HepG2 (cell line): ENCODE results near the gene ARMH3.

Experiments used
- EP300 ChIP-seq, 3 experiments: sonication (generic) in 1 of 3; formaldehyde crosslinking in 1 of 3; IDR thresholded peaks; 2 replicates each; pipeline versions ENCODE4 v1.5.1 to v1.6.1; 2011 to 2020; ENCODE audit warnings: low read depth in 2 of 3, low read length in 2 of 3, borderline replicate concordance in 1 of 3, improper control_type of control experiment in 1 of 3, mild to moderate bottlenecking in 1 of 3, missing genetic modification reagents in 1 of 3, moderate library complexity in 1 of 3
- MAFK ChIP-seq, 2 experiments: IDR thresholded peaks in 1 of 2; conservative IDR thresholded peaks in 1 of 2; 2 replicates each; pipeline ENCODE4 v1.6.1; 2011; ENCODE audit warnings: improper control_type of control experiment in 2 of 2, low read length in 2 of 2
- MXI1 ChIP-seq: IDR thresholded peaks from 3 replicates; pipeline ENCODE4 v1.6.1; 2012; ENCODE audit warnings: low read depth, low read length, inconsistent platforms, borderline replicate concordance
- RBAK ChIP-seq: sonication (generic); formaldehyde crosslinking; IDR thresholded peaks from 2 replicates; pipeline ENCODE4 v1.5.1; 2020; ENCODE audit warnings: mild to moderate bottlenecking, missing genetic modification reagents
- ZNF274 ChIP-seq: sonication (generic); formaldehyde crosslinking; IDR thresholded peaks from 2 replicates; pipeline ENCODE4 v1.5.1; 2020; ENCODE audit warnings: mild to moderate bottlenecking, missing genetic modification reagents
- ZNF432 ChIP-seq: sonication (generic); formaldehyde crosslinking; IDR thresholded peaks from 2 replicates; pipeline ENCODE4 v1.5.0; 2020; ENCODE audit warnings: missing genetic modification reagents, mild to moderate bottlenecking, borderline replicate concordance
- ZNF496 ChIP-seq: sonication (generic); formaldehyde crosslinking; IDR thresholded peaks from 2 replicates; pipeline ENCODE4 v1.8.1; 2023; ENCODE audit warnings: mild to moderate bottlenecking, moderate library complexity, missing genetic modification reagents; ENCODE audit not compliant: insufficient replicate concordance
- ZNF781 ChIP-seq: sonication (generic); formaldehyde crosslinking; IDR thresholded peaks from 2 replicates; pipeline ENCODE4 v1.5.1; 2020; ENCODE audit warnings: borderline replicate concordance, mild to moderate bottlenecking, missing genetic modification reagents; ENCODE audit errors: not compliant biosample characterization
- TF ChIP-seq, protein P1 (sequence below): conservative IDR thresholded peaks from 2 replicates; pipeline ENCODE4 v1.6.1; 2018; ENCODE audit warnings: missing genetic modification reagents
- TF ChIP-seq, protein P2 (sequence below): sonication (generic); formaldehyde crosslinking; IDR thresholded peaks from 2 replicates; pipeline ENCODE4 v1.4.0; 2020; ENCODE audit warnings: missing genetic modification reagents, mild to moderate bottlenecking, borderline replicate concordance
- TF ChIP-seq, protein P3 (sequence below): sonication (generic); formaldehyde crosslinking; IDR thresholded peaks from 2 replicates; pipeline ENCODE4 v1.5.0; 2020; ENCODE audit warnings: mild to moderate bottlenecking, missing genetic modification reagents, moderate library complexity
- TF ChIP-seq, protein P4 (sequence below): sonication (generic); formaldehyde crosslinking; IDR thresholded peaks from 2 replicates; pipeline ENCODE4 v1.5.1; 2020; ENCODE audit warnings: mild to moderate bottlenecking, missing genetic modification reagents, moderate library complexity
- TF ChIP-seq, protein P5 (sequence below): sonication (generic); formaldehyde crosslinking; IDR thresholded peaks from 2 replicates; pipeline ENCODE4 v1.5.1; 2020; ENCODE audit warnings: mild to moderate bottlenecking, missing genetic modification reagents, moderate library complexity

DNA sequence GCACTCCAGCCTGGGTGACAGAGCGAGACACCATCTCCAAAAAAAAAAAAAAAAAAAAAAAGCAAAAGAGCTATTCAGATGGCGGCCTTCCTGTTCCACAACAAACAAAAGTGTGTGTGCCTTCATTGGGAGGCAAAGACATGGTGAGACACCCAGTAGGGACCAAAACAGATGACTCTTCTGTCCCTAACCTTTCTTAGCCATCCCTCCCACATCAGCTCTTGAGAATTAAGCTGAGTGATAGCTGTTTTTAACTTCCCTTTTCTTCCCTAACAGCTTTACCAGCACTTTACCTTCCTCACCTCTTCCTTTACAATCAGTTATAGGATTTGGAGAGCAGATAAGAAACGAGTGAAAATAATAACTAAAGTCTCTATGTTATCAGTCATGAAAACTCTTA lies 48.2 kb downstream of the ARMH3 start:
- TF ChIP-seq ZNF781 (CRISPR knock-in tag) (no peak), ZNF274 (no peak), ZNF496 (CRISPR knock-in tag) (no peak), ZNF432 (CRISPR knock-in tag) (no peak), MAFK (conservative IDR thresholded peaks at IDR 0.05 in 1 of 2, IDR thresholded peaks at IDR 0.05 in 1 of 2; ENCODE audit: low read length in 2 of 2) (no peak), RBAK (no peak), EP300 (IDR thresholded peaks at IDR 0.05; ENCODE audit: low read depth in 2 of 2, low read length in 2 of 2) (no peak), EP300 (CRISPR knock-in tag; IDR thresholded peaks at IDR 0.05; ENCODE audit: borderline replicate concordance) (no peak), MXI1 (no peak)
- TF ChIP-seq, protein P1, sequence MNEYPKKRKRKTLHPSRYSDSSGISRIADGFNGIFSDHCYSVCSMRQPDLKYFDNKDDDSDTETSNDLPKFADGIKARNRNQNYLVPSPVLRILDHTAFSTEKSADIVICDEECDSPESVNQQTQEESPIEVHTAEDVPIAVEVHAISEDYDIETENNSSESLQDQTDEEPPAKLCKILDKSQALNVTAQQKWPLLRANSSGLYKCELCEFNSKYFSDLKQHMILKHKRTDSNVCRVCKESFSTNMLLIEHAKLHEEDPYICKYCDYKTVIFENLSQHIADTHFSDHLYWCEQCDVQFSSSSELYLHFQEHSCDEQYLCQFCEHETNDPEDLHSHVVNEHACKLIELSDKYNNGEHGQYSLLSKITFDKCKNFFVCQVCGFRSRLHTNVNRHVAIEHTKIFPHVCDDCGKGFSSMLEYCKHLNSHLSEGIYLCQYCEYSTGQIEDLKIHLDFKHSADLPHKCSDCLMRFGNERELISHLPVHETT (CRISPR knock-in tag): no peak
- TF ChIP-seq, protein P2, sequence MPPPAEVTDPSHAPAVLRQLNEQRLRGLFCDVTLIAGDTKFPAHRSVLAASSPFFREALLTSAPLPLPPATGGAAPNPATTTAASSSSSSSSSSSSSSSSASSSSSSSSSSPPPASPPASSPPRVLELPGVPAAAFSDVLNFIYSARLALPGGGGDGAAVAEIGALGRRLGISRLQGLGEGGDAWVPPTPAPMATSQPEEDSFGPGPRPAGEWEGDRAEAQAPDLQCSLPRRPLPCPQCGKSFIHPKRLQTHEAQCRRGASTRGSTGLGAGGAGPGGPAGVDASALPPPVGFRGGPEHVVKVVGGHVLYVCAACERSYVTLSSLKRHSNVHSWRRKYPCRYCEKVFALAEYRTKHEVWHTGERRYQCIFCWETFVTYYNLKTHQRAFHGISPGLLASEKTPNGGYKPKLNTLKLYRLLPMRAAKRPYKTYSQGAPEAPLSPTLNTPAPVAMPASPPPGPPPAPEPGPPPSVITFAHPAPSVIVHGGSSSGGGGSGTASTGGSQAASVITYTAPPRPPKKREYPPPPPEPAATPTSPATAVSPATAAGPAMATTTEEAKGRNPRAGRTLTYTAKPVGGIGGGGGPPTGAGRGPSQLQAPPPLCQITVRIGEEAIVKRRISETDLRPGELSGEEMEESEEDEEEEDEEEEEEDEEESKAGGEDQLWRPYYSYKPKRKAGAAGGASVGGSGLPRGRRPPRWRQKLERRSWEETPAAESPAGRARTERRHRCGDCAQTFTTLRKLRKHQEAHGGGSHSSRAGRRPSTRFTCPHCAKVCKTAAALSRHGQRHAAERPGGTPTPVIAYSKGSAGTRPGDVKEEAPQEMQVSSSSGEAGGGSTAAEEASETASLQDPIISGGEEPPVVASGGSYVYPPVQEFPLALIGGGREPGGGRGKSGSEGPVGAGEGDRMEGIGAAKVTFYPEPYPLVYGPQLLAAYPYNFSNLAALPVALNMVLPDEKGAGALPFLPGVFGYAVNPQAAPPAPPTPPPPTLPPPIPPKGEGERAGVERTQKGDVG (CRISPR knock-in tag): no peak
- TF ChIP-seq, protein P3, sequence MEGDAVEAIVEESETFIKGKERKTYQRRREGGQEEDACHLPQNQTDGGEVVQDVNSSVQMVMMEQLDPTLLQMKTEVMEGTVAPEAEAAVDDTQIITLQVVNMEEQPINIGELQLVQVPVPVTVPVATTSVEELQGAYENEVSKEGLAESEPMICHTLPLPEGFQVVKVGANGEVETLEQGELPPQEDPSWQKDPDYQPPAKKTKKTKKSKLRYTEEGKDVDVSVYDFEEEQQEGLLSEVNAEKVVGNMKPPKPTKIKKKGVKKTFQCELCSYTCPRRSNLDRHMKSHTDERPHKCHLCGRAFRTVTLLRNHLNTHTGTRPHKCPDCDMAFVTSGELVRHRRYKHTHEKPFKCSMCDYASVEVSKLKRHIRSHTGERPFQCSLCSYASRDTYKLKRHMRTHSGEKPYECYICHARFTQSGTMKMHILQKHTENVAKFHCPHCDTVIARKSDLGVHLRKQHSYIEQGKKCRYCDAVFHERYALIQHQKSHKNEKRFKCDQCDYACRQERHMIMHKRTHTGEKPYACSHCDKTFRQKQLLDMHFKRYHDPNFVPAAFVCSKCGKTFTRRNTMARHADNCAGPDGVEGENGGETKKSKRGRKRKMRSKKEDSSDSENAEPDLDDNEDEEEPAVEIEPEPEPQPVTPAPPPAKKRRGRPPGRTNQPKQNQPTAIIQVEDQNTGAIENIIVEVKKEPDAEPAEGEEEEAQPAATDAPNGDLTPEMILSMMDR (CRISPR knock-in tag): no peak
- TF ChIP-seq, protein P4, sequence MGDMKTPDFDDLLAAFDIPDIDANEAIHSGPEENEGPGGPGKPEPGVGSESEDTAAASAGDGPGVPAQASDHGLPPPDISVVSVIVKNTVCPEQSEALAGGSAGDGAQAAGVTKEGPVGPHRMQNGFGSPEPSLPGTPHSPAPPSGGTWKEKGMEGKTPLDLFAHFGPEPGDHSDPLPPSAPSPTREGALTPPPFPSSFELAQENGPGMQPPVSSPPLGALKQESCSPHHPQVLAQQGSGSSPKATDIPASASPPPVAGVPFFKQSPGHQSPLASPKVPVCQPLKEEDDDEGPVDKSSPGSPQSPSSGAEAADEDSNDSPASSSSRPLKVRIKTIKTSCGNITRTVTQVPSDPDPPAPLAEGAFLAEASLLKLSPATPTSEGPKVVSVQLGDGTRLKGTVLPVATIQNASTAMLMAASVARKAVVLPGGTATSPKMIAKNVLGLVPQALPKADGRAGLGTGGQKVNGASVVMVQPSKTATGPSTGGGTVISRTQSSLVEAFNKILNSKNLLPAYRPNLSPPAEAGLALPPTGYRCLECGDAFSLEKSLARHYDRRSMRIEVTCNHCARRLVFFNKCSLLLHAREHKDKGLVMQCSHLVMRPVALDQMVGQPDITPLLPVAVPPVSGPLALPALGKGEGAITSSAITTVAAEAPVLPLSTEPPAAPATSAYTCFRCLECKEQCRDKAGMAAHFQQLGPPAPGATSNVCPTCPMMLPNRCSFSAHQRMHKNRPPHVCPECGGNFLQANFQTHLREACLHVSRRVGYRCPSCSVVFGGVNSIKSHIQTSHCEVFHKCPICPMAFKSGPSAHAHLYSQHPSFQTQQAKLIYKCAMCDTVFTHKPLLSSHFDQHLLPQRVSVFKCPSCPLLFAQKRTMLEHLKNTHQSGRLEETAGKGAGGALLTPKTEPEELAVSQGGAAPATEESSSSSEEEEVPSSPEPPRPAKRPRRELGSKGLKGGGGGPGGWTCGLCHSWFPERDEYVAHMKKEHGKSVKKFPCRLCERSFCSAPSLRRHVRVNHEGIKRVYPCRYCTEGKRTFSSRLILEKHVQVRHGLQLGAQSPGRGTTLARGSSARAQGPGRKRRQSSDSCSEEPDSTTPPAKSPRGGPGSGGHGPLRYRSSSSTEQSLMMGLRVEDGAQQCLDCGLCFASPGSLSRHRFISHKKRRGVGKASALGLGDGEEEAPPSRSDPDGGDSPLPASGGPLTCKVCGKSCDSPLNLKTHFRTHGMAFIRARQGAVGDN: no peak
- TF ChIP-seq, protein P5, sequence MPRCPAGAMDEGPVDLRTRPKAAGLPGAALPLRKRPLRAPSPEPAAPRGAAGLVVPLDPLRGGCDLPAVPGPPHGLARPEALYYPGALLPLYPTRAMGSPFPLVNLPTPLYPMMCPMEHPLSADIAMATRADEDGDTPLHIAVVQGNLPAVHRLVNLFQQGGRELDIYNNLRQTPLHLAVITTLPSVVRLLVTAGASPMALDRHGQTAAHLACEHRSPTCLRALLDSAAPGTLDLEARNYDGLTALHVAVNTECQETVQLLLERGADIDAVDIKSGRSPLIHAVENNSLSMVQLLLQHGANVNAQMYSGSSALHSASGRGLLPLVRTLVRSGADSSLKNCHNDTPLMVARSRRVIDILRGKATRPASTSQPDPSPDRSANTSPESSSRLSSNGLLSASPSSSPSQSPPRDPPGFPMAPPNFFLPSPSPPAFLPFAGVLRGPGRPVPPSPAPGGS (CRISPR knock-in tag): no peak
